Progenitor cell of endocrine pancreas (in vitro differentiated cells): ENCODE measurements around the gene BRMS1. TPM values are rescaled to one million over a fixed set of nuclear protein-coding genes. Genes with fewer than 3 reads are reported as not detected.
A peak's percentile ranks its signal among the peaks of the same experiment; 100 is the strongest.
"Not testable (repeated sequence)": the region's sequence is repeated elsewhere in the genome, so short reads cannot be mapped to it uniquely, and the experiment has no call there.

Experiments used
- DNase-seq: peaks from one replicate; pipeline ENCODE4 v3.0.0; 2021; ENCODE audit warnings: low spot score; ENCODE audit not compliant: unreplicated experiment
- H3K27ac Mint-ChIP-seq: 2 replicates; pipeline ENCODE4 v1.8.0; 2021; ENCODE audit warnings: mild to moderate bottlenecking, moderate library complexity, mixed read lengths
- H3K27me3 Mint-ChIP-seq: 2 replicates; pipeline ENCODE4 v1.8.0; 2021; ENCODE audit warnings: mixed read lengths
- H3K36me3 Mint-ChIP-seq: 2 replicates; pipeline ENCODE4 v1.8.0; 2022; ENCODE audit warnings: mixed read lengths; ENCODE audit not compliant: insufficient read depth
- H3K4me1 Mint-ChIP-seq: 2 replicates; pipeline ENCODE4 v1.8.0; 2021; ENCODE audit warnings: low read depth, mixed read lengths
- H3K4me3 Mint-ChIP-seq: 2 replicates; pipeline ENCODE4 v1.8.0; 2021; ENCODE audit warnings: low read depth, mild to moderate bottlenecking, moderate library complexity, mixed read lengths
- H3K9me3 Mint-ChIP-seq: 2 replicates; pipeline ENCODE4 v1.8.0; 2021; ENCODE audit warnings: low read depth, mixed read lengths
- total RNA-seq: library from RNA; stranded (reverse); gene quantifications from 2 replicates; pipeline ENCODE4 v1.2.1, GENCODE V29; 2021
- TF ChIP-seq, protein P1 (sequence below): fragments of 200-600 bp; sonication (generic); IDR thresholded peaks from one replicate; pipeline ENCODE4 v1.5.0; 2021; ENCODE audit warnings: antibody characterized with exemption, mild to moderate bottlenecking; ENCODE audit not compliant: unreplicated experiment

Gene BRMS1
- total RNA-seq, 1 donor from 2014 or later, result 38.1 TPM

DNA sequence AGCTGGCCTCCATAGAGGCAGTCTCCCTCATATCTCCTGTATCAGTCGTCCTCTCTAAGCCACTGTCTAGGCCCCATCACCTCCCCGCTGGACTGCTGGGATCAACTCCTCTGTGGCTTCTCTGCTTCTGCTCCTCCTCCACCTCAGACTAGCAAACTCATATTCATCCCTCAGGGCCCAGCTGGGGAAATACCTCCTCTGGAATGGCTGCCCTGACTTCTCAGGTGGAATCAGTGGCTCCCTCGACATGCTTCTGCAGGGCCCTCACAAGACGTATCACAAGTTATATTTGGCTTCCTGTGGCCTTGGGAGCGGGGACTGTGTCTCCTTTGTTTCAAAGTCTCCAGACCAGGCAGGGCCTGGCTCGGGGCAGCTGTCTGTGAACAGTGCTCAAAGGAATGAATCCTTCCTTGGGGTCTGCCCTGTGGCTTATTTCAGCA lies 16.6 kb upstream of the BRMS1 start:
- Mint-ChIP-seq H3K4me3 (no peak overlapping the region), H3K27ac (peak overlapping the region; percentile 52), H3K36me3 (peaks cover 5% of the 10 kb centered on the region), H3K27me3 (no peaks in the 10 kb centered on the region), H3K9me3 (no peaks in the 10 kb centered on the region), H3K4me1 (no peaks in the 10 kb centered on the region)
- DNase-seq, result no peak
- TF ChIP-seq, protein P1, sequence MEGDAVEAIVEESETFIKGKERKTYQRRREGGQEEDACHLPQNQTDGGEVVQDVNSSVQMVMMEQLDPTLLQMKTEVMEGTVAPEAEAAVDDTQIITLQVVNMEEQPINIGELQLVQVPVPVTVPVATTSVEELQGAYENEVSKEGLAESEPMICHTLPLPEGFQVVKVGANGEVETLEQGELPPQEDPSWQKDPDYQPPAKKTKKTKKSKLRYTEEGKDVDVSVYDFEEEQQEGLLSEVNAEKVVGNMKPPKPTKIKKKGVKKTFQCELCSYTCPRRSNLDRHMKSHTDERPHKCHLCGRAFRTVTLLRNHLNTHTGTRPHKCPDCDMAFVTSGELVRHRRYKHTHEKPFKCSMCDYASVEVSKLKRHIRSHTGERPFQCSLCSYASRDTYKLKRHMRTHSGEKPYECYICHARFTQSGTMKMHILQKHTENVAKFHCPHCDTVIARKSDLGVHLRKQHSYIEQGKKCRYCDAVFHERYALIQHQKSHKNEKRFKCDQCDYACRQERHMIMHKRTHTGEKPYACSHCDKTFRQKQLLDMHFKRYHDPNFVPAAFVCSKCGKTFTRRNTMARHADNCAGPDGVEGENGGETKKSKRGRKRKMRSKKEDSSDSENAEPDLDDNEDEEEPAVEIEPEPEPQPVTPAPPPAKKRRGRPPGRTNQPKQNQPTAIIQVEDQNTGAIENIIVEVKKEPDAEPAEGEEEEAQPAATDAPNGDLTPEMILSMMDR, result no peak

DNA sequence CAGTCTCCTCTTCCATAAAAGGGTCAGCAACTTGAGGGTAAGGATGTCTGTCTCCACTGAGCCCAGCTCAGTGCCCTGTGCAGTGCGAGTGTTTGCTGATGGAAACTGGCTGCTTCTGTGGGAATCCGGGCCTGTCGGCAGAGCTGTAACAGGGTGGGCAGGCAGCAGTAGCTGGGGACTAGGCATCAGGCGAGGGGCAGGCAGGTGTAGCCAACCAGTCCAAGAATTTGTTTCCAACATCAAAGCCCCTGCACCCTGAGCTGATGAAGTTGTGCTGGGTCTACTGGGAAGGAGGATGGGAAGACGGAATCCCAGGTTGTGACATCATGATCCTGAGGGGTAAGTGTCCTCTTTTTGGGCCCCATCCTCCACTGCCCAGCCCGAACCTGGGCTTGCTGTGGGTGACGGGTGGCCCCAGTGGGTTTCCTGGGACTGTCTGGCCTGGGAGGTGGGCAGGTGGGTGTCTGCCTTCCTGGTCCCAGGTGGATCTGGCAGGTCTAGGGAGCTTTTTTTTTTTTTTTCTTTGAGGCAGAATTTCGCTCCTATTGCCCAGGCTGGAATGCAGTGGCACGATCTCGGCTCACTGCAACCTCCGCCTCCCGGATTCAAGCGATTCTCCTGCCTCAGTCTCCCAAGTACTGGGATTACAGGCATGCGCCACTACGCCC lies 15.6 kb upstream of the BRMS1 start:
- Mint-ChIP-seq H3K27ac (peak overlapping the region; percentile 41), H3K36me3 (peaks cover 9% of the 10 kb centered on the region), H3K9me3 (no peaks in the 10 kb centered on the region), H3K4me3 (no peak overlapping the region), H3K27me3 (no peaks in the 10 kb centered on the region), H3K4me1 (no peaks in the 10 kb centered on the region)
- no peak for DNase-seq
- TF ChIP-seq, protein P1, result no peak

DNA sequence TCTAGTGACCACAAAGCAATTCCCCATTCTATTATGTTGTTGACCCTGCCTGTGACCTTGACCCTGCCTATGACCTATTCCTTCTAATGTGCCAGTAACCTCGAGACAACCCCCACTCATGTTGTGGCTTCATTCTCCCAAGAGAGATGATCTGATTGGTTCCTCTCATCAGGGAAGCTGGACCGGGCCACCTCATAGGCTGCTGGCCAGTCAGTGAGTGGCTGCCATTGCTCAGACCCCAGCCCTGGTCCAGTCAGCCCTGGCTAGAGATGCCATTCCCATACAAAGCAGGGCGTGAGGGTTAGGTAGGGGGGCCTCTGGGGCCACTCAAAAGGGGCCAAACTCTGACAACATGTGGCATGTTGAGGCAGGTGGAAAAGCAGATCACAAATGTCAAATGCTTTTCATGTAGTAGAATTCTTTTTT lies 14.8 kb upstream of the BRMS1 start:
- no peak overlapping the region for H3K27ac Mint-ChIP-seq
- no peak overlapping the region for H3K4me3 Mint-ChIP-seq
- no peaks in the 10 kb centered on the region for H3K27me3 Mint-ChIP-seq
- TF ChIP-seq, protein P1, result no peak
- H3K36me3 Mint-ChIP-seq, result peaks cover 9% of the 10 kb centered on the region
- no peaks in the 10 kb centered on the region for H3K4me1 Mint-ChIP-seq
- H3K9me3 Mint-ChIP-seq, result no peaks in the 10 kb centered on the region
- DNase-seq, result no peak

DNA sequence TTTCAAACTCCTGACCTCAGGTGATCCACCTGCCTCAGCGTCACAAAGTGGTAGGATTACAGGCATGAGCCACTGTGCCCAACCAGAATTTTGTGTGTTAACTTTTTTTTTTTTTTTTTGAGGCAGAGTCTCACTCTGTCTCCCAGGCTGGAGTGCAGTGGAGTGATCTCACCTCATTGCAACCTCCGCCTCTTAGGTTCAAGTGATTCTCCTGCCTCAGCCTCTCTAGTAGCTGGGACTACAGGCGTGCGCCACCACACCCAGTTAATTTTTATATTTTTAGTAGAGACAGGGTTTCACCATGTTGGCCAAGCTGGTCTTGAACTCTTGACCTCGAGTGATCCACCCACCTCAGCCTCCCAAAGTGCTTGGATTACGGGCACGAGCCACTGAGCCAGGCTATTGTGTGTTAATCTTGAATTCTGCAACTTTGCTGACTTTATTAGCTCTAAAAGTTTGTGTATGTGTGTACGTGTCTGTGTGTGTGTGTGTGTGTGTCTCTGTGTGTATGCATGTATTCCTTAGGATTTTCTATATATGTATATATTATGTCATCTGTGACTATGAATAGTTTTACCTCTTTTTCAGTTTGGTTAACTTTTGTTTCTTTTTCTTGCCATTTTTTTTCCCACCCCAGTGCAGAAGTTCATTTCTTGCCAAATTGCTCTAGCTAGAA lies 5.8 kb upstream of the BRMS1 start:
- not testable (repeated sequence) for H3K27me3 Mint-ChIP-seq, H3K9me3 Mint-ChIP-seq, H3K36me3 Mint-ChIP-seq, DNase-seq
- Mint-ChIP-seq H3K27ac (peak overlapping the region; percentile 50), H3K4me3 (peak overlapping the region; percentile 19), H3K4me1 (peaks cover 27% of the 10 kb centered on the region)

DNA sequence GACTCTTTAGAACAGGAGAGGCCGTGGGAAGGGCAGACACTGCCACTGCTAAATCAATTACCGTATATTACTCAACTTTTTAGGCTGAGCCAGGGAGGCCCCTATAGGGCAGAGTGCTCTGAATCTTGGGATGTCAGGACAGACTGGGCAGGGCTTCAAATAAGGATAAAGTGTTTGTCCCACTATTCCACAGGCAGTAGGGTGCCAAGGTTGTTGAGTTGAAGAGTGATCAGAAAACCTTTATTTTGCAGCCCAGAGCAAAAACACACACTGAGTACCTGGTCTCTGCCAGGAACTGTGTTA lies 4.1 kb upstream of the BRMS1 start:
- no peak for DNase-seq
- Mint-ChIP-seq H3K4me3 (peak overlapping the region; percentile 91), H3K27ac (peak overlapping the region; percentile 52), H3K27me3 (no peaks in the 10 kb centered on the region), H3K4me1 (peaks cover 41% of the 10 kb centered on the region), H3K9me3 (no peaks in the 10 kb centered on the region), H3K36me3 (peaks cover 7% of the 10 kb centered on the region)
- TF ChIP-seq, protein P1, result no peak
